Gastrocnemius medialis (tissue), 4 donors: ENCODE data around the gene PDZRN4.

Experiments
- POLR2A ChIP-seq, 2 donors: fragments of 450-650 bp; IDR thresholded peaks; one replicate each; pipeline ENCODE4 v1.6.1; 2017; ENCODE audit warnings: antibody characterized with exemption in 2 of 2, mild to moderate bottlenecking in 2 of 2, moderate library complexity in 2 of 2
- TF ChIP-seq, protein P1 (sequence below), 5 experiments: fragments of 450-650 bp in 3 of 5; fragments of 200-600 bp in 2 of 5; sonication (generic) in 2 of 5; IDR thresholded peaks in 4 of 5; conservative IDR thresholded peaks in 1 of 5; 1 replicate in 4 of 5; 2 replicates in 1 of 5; pipeline ENCODE4 v1.5.1; 2016 to 2019; ENCODE audit warnings: antibody characterized with exemption in 5 of 5, mild to moderate bottlenecking in 3 of 5, moderate library complexity in 3 of 5

DNA sequence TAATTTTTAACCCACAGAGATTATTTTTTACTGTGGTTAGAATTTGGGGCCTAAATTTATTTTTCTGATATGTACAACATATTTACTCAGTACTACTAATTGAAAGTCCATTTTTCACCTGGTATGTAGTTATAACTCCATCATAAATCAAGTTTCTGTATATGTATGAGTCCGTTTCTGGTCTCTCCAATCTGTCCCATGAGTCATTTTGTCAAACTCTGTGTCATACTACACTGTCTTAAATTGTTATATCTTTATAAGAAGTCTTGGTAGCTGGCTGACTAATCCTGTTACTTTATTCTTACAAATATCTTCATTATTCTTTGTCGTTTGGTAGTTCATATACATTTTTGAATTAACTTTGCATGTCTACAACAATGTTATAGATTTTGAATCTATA is 344.0 kb downstream of the PDZRN4 start:
- TF ChIP-seq, protein P1, sequence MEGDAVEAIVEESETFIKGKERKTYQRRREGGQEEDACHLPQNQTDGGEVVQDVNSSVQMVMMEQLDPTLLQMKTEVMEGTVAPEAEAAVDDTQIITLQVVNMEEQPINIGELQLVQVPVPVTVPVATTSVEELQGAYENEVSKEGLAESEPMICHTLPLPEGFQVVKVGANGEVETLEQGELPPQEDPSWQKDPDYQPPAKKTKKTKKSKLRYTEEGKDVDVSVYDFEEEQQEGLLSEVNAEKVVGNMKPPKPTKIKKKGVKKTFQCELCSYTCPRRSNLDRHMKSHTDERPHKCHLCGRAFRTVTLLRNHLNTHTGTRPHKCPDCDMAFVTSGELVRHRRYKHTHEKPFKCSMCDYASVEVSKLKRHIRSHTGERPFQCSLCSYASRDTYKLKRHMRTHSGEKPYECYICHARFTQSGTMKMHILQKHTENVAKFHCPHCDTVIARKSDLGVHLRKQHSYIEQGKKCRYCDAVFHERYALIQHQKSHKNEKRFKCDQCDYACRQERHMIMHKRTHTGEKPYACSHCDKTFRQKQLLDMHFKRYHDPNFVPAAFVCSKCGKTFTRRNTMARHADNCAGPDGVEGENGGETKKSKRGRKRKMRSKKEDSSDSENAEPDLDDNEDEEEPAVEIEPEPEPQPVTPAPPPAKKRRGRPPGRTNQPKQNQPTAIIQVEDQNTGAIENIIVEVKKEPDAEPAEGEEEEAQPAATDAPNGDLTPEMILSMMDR (IDR thresholded peaks at IDR 0.05 in 4 of 5, conservative IDR thresholded peaks at IDR 0.05 in 1 of 5), result no peak
- no peak for TF ChIP-seq POLR2A (IDR thresholded peaks at IDR 0.05)
